Stimulated activated CD8-positive, alpha-beta memory T cell treated with anti-CD3 and anti-CD28 coated beads, Interleukin-7, amount 100 ng/mL, for 24 hours (primary cell): ENCODE data around the gene NFE2L3.
"Not testable (repeated sequence)": the region's sequence is repeated elsewhere in the genome, so short reads cannot be mapped to it uniquely, and the experiment has no call there.

Source experiments
- DNase-seq: peaks from one replicate; pipeline ENCODE4 v3.0.0-alpha.2; 2020; ENCODE audit warnings: low read depth

Gene NFE2L3

DNA sequence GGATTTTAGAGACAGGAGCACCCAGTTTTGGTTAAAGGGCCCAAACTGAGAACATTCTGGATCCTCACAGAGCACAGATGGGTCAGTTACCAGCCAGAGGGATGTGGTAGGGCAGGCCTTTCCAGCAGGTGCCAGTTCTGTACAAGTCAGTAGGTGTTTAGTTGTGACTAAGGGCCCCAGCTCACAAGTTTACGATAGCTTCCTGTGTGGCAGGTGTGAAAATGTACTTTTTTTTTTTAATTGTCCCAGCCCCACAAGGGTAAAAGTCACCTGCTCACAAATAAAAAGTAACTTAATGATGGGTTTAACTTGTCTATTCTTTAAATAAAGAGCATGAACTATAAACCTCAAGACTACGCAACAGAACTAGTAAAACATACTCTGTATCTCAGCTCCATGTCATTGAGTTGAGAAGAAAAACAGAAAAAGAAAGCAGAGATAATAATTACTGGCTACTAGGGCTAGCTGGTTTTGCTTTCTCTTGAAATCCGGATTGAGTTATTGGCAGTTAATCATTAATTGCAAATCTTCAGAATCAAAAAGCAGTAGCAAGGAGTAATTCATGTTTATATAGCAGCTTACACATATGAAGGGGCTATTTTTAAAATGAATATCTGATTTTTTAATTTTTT lies 15.4 kb downstream of the NFE2L3 start:
- no peak for DNase-seq

DNA sequence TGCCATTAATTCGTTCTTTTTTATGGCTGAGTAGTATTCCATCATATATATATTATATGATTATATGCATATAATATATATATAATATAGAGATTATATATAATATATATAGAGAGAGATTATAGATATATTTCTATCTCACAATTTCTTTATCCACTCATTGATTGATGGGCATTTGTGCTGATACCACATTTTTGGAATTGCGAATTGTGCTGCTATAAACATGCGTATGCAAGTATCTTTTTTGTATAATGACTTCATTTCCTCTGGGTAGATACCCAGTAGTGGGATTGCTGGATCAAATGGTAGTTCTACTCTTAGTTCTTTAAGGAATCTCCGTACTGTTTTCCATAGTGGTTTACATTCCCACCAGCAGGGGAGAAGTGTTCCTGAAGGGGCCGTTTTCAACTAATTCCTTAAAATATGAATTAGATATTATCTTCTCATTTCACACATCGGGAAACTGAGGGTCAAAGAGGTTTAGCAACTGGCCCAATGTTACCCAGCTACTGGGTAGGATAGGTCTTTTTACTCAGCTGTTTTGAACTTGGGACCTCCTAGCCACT lies 16.5 kb downstream of the NFE2L3 start:
- DNase-seq: no peak

DNA sequence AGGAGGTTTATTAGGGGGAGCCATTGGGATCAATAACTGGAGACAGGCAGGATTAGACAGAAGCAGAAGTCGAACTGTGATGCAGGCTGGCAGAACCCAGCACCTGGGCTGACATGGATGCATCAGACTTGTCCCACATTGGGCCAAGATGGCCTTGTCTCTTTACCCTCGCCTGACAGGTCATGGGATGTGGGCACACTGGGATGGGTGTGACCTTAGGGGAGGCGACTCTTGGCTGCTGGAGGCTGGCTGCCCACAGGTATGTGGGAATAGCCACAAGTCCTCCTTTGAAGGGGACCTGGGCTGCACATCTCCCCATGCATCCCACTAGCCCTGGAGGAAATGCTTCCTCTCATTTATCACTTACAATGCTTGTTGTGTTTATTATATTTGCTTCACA lies 17.3 kb downstream of the NFE2L3 start:
- no peak for DNase-seq

DNA sequence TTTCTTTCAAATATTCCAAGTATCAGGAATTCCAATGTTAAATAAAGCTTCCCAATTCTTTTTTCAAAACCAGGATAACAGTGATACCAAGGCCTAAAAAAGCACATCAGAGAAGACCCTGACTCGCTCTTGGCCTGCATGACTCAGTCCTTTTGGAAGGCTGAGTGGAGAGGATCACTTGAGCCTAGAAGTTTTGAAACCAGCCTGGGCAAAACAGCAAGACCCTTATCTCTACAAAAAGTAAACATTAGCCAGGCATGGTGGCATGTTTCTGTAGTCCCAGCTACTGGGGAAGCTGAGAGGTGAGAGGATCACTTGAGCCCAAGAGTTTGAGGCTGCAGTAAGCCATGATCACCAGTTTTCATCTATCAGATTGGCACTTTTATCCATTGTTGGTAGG lies 18.7 kb downstream of the NFE2L3 start:
- no peak for DNase-seq

- DNase-seq: no peak
These were observed 19.6 kb downstream of the NFE2L3 start for GRCh38 chr7:26171601-26172000.

GRCh38 chr7:26172048-26172447 lies 20.1 kb downstream of the NFE2L3 start:
- DNase-seq: no peak

- not testable (repeated sequence) for DNase-seq
These were observed 23.9 kb downstream of the NFE2L3 start for GRCh38 chr7:26175903-26176302.

DNA sequence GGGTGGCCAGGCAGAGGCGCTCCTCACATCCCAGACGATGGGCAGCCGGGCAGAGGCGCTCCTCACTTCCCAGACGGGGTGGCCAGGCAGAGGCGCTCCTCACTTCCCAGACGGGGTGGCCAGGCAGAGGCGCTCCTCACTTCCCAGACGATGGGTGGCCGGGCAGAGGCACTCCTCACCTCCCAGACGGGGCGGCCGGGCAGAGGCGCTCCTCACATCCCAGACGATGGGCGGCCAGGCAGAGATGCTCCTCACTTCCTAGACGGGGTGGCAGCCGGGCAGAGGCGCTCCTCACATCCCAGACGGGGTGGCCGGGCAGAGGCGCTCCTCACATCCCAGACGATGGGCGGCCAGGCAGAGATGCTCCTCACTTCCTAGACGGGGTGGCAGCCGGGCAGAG lies 24.7 kb downstream of the NFE2L3 start:
- not testable (repeated sequence) for DNase-seq

GRCh38 chr7:26177269-26177668 lies 25.3 kb downstream of the NFE2L3 start:
- not testable (repeated sequence) for DNase-seq

GRCh38 chr7:26178272-26178960 lies 26.4 kb downstream of the NFE2L3 start:
- DNase-seq: no peak

- no peak for DNase-seq
These were observed 27.4 kb downstream of the NFE2L3 start for GRCh38 chr7:26179422-26179821.

GRCh38 chr7:26179826-26180497 lies 28.0 kb downstream of the NFE2L3 start:
- no peak for DNase-seq

- no peak for DNase-seq
These were observed 28.8 kb downstream of the NFE2L3 start for GRCh38 chr7:26180792-26181198.

- no peak for DNase-seq
These were observed 29.7 kb downstream of the NFE2L3 start for GRCh38 chr7:26181474-26182227.

GRCh38 chr7:26182283-26182682 lies 30.3 kb downstream of the NFE2L3 start:
- DNase-seq: no peak

- no peak for DNase-seq
These were observed 30.7 kb downstream of the NFE2L3 start for GRCh38 chr7:26182706-26183105.

DNA sequence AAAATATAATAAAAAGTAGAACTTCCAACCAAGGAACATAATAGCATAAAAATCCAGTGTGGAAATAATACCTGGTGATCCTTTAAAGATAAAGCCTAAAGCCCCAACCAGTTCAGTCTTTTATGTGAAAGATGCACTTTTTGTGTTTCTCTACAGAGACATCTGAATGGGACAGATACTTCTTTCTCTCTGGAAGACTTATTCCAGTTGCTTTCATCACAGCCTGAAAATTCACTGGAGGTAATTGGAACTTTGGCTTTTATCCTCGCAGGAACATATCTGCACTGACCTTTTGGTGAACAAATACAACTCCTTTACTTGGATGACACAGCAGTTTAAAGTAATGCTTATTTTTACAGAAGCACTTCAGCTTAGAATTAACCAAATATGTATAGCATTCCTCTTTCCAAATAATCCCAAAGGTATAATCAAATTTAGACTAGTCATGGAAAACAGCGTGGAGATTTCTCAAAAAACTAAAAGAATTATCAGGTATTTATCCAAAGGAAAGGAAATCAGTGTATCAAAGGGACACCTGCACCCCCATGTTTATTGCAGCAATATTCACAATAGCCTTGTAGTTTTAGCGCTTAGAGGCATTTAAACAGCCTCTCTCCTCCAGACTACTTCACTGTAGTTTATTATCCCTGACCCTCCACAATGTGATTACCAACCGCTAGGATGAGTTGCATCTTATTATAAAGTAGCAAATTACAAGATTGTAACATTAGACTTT lies 31.7 kb downstream of the NFE2L3 start:
- no peak for DNase-seq

DNA sequence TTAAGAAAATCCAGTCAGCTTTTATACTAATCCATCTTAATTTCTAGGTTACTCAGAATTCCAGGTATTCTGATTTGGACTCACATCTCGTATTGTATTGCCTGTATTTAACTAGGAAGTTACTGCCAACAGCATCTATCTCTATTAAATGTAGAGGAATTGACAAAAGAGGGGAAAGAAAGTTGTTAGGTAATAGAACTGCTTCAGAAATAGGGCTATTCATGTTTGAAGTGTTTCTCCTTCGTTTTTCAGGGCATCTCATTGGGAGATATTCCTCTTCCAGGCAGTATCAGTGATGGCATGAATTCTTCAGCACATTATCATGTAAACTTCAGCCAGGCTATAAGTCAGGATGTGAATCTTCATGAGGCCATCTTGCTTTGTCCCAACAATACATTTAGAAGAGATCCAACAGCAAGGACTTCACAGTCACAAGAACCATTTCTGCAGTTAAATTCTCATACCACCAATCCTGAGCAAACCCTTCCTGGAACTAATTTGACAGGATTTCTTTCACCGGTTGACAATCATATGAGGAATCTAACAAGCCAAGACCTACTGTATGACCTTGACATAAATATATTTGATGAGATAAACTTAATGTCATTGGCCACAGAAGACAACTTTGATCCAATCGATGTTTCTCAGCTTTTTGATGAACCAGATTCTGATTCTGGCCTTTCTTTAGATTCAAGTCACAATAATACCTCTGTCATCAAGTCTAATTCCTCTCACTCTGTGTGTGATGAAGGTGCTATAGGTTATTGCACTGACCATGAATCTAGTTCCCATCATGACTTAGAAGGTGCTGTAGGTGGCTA lies 32.5 kb downstream of the NFE2L3 start:
- DNase-seq: not testable (repeated sequence)

DNA sequence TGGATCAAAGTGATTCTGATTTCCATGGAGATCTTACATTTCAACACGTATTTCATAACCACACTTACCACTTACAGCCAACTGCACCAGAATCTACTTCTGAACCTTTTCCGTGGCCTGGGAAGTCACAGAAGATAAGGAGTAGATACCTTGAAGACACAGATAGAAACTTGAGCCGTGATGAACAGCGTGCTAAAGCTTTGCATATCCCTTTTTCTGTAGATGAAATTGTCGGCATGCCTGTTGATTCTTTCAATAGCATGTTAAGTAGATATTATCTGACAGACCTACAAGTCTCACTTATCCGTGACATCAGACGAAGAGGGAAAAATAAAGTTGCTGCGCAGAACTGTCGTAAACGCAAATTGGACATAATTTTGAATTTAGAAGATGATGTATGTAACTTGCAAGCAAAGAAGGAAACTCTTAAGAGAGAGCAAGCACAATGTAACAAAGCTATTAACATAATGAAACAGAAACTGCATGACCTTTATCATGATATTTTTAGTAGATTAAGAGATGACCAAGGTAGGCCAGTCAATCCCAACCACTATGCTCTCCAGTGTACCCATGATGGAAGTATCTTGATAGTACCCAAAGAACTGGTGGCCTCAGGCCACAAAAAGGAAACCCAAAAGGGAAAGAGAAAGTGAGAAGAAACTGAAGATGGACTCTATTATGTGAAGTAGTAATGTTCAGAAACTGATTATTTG lies 33.3 kb downstream of the NFE2L3 start:
- DNase-seq: no peak

DNA sequence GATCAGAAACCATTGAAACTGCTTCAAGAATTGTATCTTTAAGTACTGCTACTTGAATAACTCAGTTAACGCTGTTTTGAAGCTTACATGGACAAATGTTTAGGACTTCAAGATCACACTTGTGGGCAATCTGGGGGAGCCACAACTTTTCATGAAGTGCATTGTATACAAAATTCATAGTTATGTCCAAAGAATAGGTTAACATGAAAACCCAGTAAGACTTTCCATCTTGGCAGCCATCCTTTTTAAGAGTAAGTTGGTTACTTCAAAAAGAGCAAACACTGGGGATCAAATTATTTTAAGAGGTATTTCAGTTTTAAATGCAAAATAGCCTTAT lies 33.8 kb downstream of the NFE2L3 start:
- DNase-seq: no peak
